OCI-M2 (cell line): ENCODE results near the gene KIAA1755.

ENCODE experiments used
- DNase-seq: peaks from one replicate; lab custom pipeline; 2025; ENCODE audit not compliant: unreplicated experiment; lab: John Stamatoyannopoulos, UW

KIAA1755 gene

DNA sequence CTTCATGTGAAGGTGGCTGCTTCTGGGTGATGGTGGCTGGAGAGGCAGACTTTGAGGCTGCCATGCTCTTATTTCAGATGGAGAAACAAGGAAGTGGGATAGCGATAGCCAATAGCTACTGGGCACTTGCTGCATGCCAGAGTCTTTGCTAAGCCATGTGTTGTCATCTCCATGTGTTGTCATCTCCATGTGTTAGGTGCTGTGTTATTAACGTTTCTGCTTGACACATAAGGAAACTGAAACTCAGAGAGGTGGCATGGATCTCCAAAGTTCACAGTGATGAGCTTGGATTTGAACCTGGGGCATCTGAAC is 16.9 kb downstream of the KIAA1755 start:
- DNase-seq, result no peak

DNA sequence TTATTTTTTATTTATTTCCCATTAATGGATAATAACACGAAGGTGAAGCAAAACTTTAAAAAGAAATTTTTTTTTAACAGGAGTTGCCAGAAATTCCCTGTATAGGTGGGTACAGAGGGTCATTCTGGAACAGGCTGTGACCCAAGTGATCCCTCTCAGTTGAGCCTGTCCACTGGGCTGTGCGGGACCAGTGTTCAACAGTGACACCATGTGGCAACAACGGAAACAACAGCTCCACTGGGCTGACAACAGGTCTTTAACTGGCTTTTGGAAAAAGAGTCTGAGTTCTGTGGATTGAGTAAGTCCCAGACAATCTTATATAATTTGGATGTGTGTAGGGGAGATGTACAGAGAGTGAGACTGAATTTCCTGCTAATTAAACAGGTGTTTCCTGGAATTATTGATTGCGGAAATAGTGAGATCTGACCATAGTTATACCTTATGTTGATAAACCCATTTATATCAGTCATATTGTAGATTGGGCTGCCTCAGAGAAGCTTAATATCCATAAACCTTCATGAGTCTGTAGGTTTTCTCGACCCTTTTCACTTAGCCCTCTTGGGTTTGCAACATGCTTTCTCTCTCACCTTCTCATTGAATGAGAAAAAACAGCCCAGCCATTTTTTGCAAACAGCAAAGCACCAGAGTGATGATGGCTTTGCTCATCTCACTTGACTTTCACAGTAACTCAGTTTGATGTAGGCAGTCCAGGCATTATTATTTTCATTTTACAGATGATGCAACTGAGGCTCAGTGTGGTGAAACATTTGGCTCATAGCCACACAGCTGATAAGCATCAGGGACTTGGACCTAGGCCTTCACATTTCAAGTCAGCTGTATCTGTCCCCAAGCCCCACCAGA is 17.5 kb downstream of the KIAA1755 start:
- no peak for DNase-seq

DNA sequence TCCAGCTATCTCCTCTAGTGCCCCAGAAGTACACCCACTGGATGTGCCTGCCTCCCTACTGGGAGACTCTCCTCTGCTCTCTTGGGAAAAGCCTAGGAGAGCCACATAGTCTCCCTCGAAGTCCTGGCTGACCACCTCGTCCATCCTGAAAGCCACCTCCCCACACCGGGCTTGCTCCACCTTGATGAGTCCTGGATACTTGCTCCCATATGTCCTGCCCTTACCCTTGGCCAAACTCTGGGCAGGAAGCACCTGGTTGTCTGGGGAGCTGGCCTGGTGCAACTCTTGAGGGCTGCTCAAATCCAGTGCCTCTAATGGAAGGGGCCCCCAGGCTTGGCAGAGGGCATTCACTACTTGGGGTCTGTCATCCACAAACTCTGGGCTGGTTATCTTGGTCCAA is 19.3 kb downstream of the KIAA1755 start:
- DNase-seq, result no peak

DNA sequence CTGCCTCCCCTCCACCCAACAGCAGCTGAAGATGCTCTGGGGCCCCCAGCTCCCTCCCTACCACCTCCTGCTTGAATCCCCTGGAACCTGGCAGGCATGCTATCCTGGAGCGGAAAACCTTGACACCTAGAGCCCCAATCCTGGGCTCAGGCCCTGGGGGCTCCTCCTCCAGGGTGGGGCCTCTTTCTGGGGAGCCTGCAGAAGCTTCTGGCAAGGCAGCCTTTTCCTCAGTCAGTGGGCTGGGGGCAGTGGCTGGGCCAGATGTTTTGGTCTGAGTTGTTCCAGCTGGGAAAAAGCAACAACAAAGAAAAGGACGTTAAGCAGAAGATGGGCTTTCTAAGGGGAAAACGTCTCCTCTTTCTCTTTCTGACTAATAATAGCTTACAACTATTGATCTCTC is 21.1 kb downstream of the KIAA1755 start:
- DNase-seq, result no peak

DNA sequence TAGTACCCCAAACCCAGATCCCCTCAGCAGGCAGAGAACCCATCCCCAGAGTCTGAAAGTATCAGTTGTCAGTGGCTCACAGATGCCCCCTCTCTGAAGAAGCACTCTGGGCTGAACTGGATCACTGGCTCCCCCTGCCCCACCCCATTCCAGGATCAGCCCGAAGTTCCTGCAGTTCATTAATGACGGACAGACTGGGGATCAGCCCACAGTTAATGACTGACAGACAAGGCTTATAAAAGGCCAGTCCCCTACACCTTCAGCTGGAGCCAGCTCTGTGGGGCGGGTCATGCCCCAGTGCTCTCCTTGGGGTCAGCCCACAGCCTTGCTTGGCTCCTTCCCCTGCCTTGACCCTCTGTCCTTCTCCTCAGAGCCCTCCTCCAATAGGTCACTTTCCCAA is 21.7 kb downstream of the KIAA1755 start:
- no peak for DNase-seq

DNA sequence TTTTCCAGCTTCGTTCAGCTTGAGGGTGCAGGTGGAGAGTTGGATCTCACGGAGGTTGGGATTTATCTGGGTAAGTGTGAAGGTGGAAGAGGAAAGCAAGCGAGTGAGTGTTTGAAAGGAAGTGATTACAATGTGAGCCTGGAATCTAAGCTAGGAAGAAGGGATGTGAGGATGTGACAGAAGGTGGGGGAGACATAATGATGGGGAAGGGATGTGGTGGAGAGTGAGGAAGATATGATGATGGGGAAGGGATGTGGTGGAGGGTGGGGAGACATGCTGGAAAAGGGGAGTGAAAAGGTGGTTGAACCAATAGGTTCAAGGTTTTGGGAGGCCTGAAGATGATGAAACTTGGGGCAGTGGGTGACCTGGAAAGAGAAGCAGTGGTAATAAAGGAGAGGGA is 23.2 kb downstream of the KIAA1755 start:
- DNase-seq, result no peak

DNA sequence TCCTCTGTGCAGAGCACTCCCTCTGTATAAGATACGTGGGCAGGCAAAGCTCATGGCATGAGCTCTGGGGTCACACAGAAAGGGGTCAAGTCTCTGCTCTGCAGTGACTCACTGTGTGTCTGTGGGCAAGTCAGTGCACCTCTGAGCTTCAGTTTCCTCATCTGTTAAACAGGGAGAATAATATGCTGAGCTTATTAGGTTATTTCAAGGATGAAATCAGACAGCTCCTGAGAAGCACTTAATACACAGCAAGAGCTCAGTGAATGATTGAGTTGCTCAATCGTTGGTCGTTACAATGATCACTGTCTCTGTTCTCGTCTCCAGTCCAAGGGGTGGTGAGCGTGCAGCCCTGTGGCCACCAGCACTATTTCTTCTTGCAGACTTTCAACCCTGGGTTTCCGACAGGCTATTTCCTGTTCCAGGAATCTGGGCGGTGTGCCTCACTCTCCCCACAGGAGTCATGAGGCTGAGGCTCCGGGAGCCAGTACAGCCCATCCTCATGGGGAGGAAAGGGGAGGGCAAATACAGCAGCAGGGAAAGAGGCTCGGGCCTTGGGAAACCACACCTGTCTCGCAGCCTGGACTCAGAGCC is 28.9 kb downstream of the KIAA1755 start:
- DNase-seq, result no peak

DNA sequence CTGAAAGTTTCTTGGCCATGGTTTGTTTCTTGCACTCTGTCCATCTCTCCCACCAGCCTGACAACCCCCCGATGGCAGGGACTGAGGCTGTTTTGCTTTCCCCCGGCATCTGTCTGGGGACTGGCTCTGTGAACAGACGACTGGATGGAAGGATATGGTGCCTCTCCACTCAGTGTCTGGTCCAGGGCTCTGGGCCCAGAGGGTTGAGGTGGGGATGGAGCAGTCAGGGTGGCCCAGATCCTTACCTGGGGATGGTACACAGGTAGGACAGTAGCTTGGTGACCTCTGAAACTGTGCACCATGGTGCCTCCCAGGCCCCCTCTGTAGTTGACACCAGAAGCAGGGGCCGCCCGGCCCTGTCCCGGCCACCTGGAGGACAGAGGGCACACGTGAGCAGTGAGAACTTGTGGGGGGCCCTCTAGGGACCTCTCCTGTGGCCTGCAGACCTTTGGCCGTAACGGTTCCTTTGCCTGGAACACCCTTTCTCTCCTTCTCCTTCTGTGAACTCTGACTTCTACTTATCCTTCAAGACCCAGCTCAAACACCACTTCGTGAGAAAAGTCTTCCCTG is 29.5 kb downstream of the KIAA1755 start:
- no peak for DNase-seq

DNA sequence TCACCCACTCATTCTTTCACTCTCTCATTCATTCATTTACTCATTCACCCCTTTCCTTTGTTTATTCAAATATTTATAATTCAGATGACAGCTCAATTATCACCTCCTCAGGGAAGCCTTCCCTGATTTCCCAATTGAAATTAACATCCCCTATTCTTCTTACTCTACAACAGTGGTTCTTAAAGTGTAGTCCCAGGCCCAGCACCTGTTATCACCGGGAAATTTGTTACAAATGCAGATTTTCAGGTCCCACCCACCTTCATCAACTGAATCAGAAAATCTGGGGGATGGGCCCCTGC is 30.3 kb downstream of the KIAA1755 start:
- DNase-seq, result no peak

DNA sequence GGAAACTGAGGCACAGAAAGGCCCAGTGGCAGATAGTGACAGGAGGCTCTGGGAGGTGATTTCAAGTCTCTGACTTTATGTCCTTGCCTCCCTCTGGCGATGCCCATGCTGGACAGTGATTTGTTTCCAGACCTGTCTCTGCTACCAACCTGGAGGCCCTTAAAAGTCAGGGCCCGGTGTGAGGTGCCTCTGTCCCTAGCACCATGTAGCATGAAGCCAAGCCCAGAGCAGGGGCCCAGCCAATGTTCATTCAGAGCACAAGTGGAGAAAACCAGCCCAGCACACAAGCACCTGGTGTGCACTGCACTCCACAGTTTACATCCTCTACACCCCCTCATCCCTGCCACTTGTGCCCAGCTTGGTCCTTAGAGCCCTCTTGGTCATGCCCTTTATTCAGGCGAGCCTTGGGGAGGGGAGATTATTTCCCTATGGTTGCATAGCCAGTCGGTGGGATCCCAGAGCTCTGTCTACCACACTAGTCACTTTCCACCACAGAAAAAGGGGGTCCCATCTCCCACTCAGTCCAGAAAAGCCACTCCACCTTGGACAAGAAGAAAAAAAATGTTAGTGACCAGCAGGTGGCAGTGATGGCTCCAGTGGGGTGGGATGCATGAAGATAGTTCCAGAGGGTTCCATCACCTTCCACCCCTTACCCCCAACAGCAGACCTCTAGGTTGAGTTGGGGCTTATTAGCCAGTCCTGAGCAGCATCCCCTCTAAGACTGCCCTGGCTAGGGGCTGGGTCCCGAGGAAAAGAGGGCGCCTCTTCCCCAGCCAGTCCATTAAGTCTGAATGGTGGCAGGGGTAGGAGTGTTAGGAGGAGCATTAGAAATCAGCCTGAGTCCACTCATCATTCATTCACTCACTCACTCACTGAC is 30.9 kb downstream of the KIAA1755 start:
- DNase-seq, result no peak

DNA sequence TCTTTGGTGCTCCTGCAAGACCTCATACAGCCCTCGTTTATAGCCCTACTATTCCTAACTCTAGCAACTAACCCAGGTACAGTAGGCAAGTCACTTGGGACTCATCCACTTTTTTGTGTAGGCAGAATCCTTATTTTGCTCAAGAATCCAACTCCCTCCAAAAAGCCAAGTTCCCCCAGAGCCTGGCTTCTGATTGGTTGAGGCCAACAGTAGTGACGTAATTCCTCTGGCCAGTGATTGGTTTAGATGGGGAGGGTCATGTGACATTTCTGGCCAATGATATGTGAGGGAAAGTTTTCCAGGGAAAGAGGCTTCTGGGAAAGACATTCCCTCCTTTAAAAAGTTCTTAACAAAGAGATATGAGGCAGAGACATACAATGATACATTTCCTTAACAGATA is 32.1 kb downstream of the KIAA1755 start:
- no peak for DNase-seq

DNA sequence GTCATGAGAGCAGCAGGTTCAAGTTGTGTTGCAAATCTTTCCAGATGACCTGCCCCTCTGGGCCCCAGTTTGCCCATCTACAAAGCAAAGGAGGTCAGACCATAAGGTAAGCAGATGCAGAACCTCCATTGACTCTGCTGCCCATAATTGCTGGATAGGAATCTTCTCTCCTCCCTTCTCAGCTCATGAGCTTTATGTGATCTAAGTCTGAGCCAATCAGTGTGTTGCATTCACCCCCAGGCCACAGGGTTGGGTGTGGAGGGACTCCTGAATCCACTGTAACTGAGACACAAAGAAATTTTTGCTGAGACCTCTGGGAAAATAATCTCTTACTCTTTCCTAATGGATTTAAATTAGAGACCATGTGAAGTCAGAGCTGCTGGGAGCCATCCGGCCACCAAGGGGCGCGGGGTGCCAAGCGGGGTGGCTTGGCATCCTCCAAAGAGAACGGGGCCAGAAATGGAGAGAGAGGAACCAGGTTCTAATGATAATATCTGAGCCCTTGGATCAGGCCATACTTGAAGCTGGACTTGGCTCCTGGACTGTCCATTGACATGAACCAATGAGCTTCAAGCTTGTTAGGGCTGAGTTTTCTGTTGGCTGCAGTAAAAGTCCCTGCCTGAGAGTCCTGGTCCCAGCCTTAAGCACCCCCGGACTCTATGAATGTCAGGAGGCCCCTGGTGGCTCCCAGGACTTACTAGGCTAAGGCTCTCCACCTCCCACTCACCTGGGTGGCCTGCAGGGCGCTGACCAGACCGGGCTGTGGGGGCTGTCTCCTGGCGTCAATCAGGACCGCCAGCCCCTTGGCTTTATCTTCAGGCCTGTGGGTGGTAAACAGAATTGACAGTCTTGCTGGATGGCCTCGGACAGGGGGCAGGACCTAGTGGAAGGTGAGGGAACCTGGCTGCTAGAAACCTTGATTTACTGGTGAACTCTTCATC is 32.8 kb downstream of the KIAA1755 start:
- DNase-seq, result no peak

DNA sequence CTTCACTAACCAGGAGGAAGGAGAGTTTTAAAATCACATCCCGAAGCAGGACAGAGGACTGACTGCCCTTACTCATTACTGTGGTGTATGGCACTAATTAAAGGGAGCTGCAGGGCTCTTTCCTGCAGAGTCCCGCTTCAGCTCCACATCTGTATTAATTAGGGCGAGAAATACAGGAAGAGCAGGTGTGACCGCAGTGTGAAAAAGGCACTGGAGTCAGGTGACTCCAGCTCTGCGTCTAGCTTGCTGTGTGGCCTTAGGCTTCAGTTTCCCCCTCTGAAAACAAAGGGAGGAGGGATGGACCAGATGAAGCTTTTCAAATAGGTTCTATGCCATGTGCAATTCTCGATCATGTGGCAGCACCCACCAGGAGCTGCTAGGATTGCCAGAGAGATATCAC is 34.0 kb downstream of the KIAA1755 start:
- DNase-seq, result no peak

DNA sequence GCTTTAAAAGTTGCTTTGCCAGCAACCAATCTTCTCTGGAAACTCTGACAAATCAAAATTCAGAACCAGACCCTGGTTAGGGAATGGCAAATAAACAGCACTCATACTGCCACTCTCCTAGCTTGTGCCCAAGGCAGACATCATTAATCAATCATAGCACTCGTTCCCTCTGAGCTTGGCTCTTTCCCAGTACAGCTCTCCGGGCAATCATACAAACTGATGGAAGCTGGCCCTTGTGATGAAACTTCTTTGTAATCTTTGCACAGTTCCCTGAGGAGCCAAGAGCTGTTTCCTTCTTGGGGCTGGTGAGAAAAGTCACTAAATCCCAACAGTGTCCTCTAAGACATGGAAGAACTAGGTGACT is 34.7 kb downstream of the KIAA1755 start:
- no peak for DNase-seq

DNA sequence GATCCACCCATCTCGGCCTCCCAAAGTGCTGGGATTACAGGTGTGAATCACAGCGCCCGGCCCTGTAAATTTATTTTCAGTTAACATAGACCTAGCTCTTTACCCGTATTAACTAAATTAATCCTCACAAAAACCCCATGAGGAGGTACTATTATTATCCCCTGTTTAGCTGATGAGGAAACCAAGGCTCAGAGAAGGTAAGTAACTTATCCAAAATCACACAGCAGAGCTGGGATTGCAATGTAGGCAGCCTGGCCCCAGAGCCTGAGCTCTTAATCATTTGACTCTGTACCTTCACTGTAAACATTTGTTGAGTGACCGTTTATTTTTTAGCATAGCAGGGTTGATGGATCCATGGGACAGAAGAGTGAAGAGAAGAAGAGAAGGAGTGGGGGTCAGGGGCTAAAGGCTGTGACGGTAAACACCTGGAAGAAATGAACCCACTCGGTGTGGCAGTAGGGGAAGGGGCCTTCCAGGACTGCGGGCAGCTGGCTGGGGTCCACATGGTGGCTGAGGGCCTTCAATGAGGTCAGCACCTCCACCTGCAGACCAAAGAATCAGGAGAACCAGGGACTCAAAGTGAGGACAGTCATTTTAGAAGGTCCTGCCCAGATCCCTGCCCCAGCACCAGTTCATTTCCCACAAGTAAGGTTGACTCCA is 35.2 kb downstream of the KIAA1755 start:
- no peak for DNase-seq

DNA sequence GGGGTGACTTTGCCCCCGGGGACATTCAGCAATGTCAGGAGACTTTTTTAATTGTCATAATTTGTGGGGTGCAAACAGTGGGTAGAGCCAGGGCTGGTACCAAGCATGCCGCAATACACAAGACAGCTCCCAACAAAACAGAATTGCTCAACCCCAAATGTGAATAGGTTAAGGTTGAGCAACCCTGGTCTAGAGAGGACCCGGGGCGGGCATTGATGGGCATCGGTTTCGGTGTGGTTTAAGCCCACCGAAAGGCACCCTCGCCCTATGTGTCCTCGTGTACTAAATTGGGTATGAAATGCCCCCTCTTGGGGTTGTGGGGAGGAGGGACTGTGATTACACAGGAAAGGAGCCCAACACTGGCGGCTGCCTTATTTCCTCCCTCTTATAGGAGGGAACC is 36.0 kb downstream of the KIAA1755 start:
- no peak for DNase-seq

DNA sequence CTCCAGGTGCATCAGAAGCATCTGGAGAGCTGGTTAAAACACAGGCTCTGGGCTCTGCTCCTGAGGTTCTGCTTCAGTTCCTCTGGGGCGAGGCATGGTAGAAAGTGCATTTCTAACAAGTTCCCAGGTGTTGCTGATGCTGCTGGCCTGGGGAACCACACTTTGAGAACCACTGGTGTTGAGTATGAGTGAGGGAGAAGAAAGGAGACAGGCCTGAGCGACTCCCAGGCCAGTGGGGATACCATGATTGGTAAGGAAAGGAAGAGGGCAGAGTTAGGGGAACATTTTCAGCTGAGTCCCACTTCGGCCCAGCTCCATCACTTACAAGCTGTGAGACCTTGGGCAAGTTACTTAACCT is 36.8 kb downstream of the KIAA1755 start:
- DNase-seq, result no peak

DNA sequence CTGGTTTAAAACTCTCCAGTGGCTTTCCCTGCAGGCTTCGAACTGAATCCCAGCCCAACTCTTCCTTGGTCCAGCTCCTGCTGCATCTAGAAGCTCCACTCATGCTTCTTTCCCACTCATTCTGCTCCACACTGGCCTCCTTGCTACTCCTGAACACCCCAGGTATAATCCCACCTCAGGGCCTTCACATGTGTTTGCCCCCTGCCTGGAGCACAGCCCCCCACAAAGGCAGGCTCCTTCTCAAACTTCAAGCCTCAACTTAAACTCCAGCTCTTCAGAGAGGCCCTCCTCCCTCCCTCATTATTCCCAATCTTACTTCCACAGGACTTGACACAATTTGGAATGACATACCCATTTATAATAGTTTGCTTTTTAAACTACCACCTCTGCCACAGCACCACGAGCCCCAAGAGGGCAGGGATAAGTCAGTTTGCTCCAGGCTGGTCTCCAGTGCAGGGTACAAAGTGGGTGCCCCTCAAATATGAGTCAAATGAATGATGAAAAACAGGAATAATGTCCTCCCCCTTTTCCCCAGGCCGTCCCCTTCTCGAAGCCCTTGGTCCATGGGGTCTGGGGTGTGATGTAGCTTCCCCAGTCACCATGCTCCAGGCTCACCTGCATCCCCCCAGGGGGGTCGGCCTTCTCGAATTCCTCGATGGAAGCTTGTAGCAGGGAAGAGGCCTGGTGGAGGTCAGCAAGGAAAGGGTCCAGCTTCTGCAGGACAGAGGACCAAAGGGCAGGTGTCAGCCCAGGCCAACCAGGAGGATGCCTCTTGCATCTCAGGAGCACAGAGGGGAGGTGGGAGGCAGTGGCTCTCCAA is 37.4 kb downstream of the KIAA1755 start:
- DNase-seq, result no peak

DNA sequence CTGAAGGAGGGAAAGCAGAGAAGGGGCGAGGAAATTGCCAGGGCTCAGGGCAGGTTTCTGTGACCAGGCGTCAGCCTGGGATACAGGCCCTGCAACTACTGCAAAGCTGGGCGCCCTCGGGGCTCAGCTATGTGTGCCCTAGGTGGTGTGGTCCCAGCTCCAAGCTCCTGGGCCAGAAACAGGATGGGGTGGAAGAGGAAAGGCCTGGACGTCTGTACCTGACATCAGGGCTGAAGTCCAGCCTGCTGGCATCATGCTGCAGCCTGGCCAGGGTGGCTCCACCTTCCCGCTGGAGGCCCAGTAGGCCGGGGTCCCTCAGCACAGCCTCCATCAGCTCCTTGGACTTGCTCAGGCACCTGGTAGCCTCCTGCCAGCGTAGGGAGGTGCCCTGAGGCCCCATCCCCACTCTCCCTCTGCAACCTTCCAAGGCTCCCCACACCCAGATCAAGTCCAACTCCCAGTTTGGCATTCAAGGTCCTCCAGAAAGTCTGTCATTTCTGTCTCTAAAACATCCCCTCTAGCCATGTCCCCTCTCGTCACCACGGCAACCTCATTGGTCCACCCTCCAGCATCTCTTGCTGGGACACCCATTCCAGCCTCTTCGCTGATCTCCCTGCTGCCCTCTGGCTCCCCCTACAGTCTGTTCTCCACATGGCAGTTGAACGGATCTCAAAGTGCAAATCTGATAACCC is 38.2 kb downstream of the KIAA1755 start:
- no peak for DNase-seq
